ENCODE measurements around the gene TTC33.

DNA sequence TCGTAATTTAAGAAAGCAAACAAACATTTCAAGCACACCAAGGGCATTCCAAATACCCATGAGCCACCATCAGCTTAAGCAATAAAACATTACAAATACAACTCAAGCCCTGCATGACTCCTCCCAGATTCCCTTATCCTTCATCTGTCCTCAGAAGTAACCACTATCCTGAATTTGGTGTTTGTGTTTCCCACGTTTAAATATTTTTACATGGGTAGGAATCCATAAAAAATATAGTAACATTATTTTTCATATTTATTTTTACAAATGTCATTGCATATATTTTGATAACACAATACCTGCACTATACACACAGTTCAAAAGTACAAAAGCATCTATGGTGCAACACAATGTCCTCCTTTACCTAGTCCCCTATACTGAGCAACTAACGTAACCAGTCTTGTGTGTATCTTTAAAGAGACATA lies 36.0 kb upstream of the TTC33 start:
- TF ChIP-seq, protein P1, sequence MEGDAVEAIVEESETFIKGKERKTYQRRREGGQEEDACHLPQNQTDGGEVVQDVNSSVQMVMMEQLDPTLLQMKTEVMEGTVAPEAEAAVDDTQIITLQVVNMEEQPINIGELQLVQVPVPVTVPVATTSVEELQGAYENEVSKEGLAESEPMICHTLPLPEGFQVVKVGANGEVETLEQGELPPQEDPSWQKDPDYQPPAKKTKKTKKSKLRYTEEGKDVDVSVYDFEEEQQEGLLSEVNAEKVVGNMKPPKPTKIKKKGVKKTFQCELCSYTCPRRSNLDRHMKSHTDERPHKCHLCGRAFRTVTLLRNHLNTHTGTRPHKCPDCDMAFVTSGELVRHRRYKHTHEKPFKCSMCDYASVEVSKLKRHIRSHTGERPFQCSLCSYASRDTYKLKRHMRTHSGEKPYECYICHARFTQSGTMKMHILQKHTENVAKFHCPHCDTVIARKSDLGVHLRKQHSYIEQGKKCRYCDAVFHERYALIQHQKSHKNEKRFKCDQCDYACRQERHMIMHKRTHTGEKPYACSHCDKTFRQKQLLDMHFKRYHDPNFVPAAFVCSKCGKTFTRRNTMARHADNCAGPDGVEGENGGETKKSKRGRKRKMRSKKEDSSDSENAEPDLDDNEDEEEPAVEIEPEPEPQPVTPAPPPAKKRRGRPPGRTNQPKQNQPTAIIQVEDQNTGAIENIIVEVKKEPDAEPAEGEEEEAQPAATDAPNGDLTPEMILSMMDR (IDR thresholded peaks at IDR 0.05) = no peak
- TF ChIP-seq POLR2AphosphoS5 (IDR thresholded peaks at IDR 0.05; ENCODE audit: low read depth, low read length) (no peak), REST (IDR thresholded peaks at IDR 0.05; ENCODE audit: insufficient read depth in 1 of 2, low read depth in 2 of 2, low read length in 1 of 2) (no peak)
